ENCODE results near the gene SUPT6H. TPM values are rescaled to one million over a fixed set of nuclear protein-coding genes. Genes with fewer than 3 reads are reported as not detected.

The SUPT6H gene
- total RNA-seq, 2 experiments from 2014 or later = 33.7 to 76.5 TPM

- intact Hi-C loops (cut with micrococcal nuclease; ENCODE audit: unreplicated experiment) = loop anchor here (10.0 kb wide), 1 partner anchor 61 kb away; no protein-coding TSS in a partner anchor
- Histone ChIP-seq H3K79me2 (ENCODE audit: insufficient read depth, low read depth, low read length) (no peaks in the 10 kb centered on the region), H3K36me3 (ENCODE audit: insufficient read depth, low read length) (peaks cover 97% of the 10 kb centered on the region), H3K27ac (ENCODE audit: low read depth, low read length, poor library complexity, severe bottlenecking) (no peak overlapping the region), H3K4me1 (ENCODE audit: insufficient read depth, low read length, poor library complexity, severe bottlenecking) (no peaks in the 10 kb centered on the region), H3K9me3 (ENCODE audit: low read length) (no peaks in the 10 kb centered on the region), H4K20me1 (ENCODE audit: insufficient read depth, low read length) (no peaks in the 10 kb centered on the region), H2AFZ (ENCODE audit: low read length) (no peak overlapping the region), H3K4me3 (ENCODE audit: low read depth, low read length, poor library complexity, severe bottlenecking) (no peak overlapping the region), H3K9me2 (ENCODE audit: insufficient read depth, low read length) (no peaks in the 10 kb centered on the region), H3K4me2 (ENCODE audit: low read length) (no peak overlapping the region)
- BruUV-seq (replicated peaks) = no TSS peak
- POLR2A ChIA-PET = no interaction called here
- CTCF ChIA-PET (ENCODE audit: unreplicated experiment) = no interaction called here
- no peak for DNase-seq (ENCODE audit: low spot score)
- TF ChIP-seq EZH2phosphoT487 (IDR thresholded peaks at IDR 0.05; ENCODE audit: borderline replicate concordance, low read depth, low read length) (no peak), CTCF (conservative IDR thresholded peaks at IDR 0.05; ENCODE audit: low read length) (no peak)
Observed at GRCh38 chr17:28685366-28685765, 23.4 kb downstream of the SUPT6H start.

- intact Hi-C loops (cut with micrococcal nuclease; ENCODE audit: unreplicated experiment) = loop anchor here (10.0 kb wide), 1 partner anchor 61 kb away; no protein-coding TSS in a partner anchor
- CTCF ChIA-PET (ENCODE audit: unreplicated experiment) = no interaction called here
Observed at GRCh38 chr17:28686296-28686695, 24.3 kb downstream of the SUPT6H start.

More at GRCh38 chr17:28686296-28686695, 24.3 kb downstream of the SUPT6H start:
- Histone ChIP-seq H3K4me2 (ENCODE audit: low read length) (no peak overlapping the region), H3K79me2 (ENCODE audit: insufficient read depth, low read depth, low read length) (no peaks in the 10 kb centered on the region), H3K4me1 (ENCODE audit: insufficient read depth, low read length, poor library complexity, severe bottlenecking) (no peaks in the 10 kb centered on the region), H3K36me3 (ENCODE audit: insufficient read depth, low read length) (peaks cover 97% of the 10 kb centered on the region), H4K20me1 (ENCODE audit: insufficient read depth, low read length) (no peaks in the 10 kb centered on the region), H3K27ac (ENCODE audit: low read depth, low read length, poor library complexity, severe bottlenecking) (no peak overlapping the region), H3K9me2 (ENCODE audit: insufficient read depth, low read length) (no peaks in the 10 kb centered on the region), H2AFZ (ENCODE audit: low read length) (no peak overlapping the region), H3K4me3 (ENCODE audit: low read depth, low read length, poor library complexity, severe bottlenecking) (no peak overlapping the region), H3K9me3 (ENCODE audit: low read length) (no peaks in the 10 kb centered on the region)
- DNase-seq (ENCODE audit: low spot score) = no peak
- TF ChIP-seq EZH2phosphoT487 (IDR thresholded peaks at IDR 0.05; ENCODE audit: borderline replicate concordance, low read depth, low read length) (no peak), CTCF (conservative IDR thresholded peaks at IDR 0.05; ENCODE audit: low read length) (no peak)
- BruUV-seq (replicated peaks) = no TSS peak
- POLR2A ChIA-PET = interaction anchor here (0.5 kb wide), 1 partner anchor 170 kb away, joined by 3 read pairs; no protein-coding TSS in a partner anchor

All from OCI-LY7 (cell line).